ENCODE measurements around the gene KRTAP1-5. TPM values are rescaled to one million over a fixed set of nuclear protein-coding genes. Genes with fewer than 3 reads are reported as not detected.

Gene KRTAP1-5
- total RNA-seq, 2 donors from 2014 or later: not detected

GRCh38 chr17:41018541-41018940, 8.5 kb downstream of the KRTAP1-5 start:
- H3K36me3 Mint-ChIP-seq (ENCODE audit: low read depth): no peaks in the 10 kb centered on the region
- no peaks in the 10 kb centered on the region for H3K9me3 Mint-ChIP-seq
- DNase-seq: no peak
- Histone ChIP-seq H3K4me1 (ENCODE audit: control insufficient read depth, insufficient read depth, low read length) (no peaks in the 10 kb centered on the region), H3K36me3 (ENCODE audit: control insufficient read depth, insufficient read depth, low read length) (no peaks in the 10 kb centered on the region), H3K9me3 (ENCODE audit: control insufficient read depth, low read length) (no peaks in the 10 kb centered on the region), H3K27ac (ENCODE audit: low read depth, low read length) (no peak overlapping the region), H3K9ac (ENCODE audit: extremely low read depth, low read length, poor library complexity, severe bottlenecking) (no peak overlapping the region), H3K4me3 (ENCODE audit: low read length) (no peak overlapping the region), H3K27me3 (ENCODE audit: control insufficient read depth, insufficient read depth, low read length, poor library complexity, severe bottlenecking) (no peaks in the 10 kb centered on the region)
- no peak overlapping the region for H3K27ac Mint-ChIP-seq
- TF ChIP-seq, protein P1, sequence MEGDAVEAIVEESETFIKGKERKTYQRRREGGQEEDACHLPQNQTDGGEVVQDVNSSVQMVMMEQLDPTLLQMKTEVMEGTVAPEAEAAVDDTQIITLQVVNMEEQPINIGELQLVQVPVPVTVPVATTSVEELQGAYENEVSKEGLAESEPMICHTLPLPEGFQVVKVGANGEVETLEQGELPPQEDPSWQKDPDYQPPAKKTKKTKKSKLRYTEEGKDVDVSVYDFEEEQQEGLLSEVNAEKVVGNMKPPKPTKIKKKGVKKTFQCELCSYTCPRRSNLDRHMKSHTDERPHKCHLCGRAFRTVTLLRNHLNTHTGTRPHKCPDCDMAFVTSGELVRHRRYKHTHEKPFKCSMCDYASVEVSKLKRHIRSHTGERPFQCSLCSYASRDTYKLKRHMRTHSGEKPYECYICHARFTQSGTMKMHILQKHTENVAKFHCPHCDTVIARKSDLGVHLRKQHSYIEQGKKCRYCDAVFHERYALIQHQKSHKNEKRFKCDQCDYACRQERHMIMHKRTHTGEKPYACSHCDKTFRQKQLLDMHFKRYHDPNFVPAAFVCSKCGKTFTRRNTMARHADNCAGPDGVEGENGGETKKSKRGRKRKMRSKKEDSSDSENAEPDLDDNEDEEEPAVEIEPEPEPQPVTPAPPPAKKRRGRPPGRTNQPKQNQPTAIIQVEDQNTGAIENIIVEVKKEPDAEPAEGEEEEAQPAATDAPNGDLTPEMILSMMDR (conservative IDR thresholded peaks at IDR 0.05): no peak
- no peak overlapping the region for H3K4me3 Mint-ChIP-seq
- peaks cover 3% of the 10 kb centered on the region for H3K4me1 Mint-ChIP-seq
- WGBS, 2 experiments (ENCODE audit: insufficient coverage in 1 of 2, insufficient read length in 1 of 2): 85 to 100% methylated on average over 1 to 3 of the region's 3 CpGs
- H3K27me3 Mint-ChIP-seq (ENCODE audit: insufficient read depth): no peaks in the 10 kb centered on the region

- H3K27ac Mint-ChIP-seq: no peak overlapping the region
- Histone ChIP-seq H3K4me1 (ENCODE audit: control insufficient read depth, insufficient read depth, low read length) (no peaks in the 10 kb centered on the region), H3K9ac (ENCODE audit: extremely low read depth, low read length, poor library complexity, severe bottlenecking) (no peak overlapping the region), H3K27me3 (ENCODE audit: control insufficient read depth, insufficient read depth, low read length, poor library complexity, severe bottlenecking) (no peaks in the 10 kb centered on the region), H3K9me3 (ENCODE audit: control insufficient read depth, low read length) (no peaks in the 10 kb centered on the region), H3K27ac (ENCODE audit: low read depth, low read length) (no peak overlapping the region), H3K36me3 (ENCODE audit: control insufficient read depth, insufficient read depth, low read length) (no peaks in the 10 kb centered on the region), H3K4me3 (ENCODE audit: low read length) (no peak overlapping the region)
- H3K36me3 Mint-ChIP-seq (ENCODE audit: low read depth): no peaks in the 10 kb centered on the region
- H3K27me3 Mint-ChIP-seq (ENCODE audit: insufficient read depth): no peaks in the 10 kb centered on the region
- no peak overlapping the region for H3K4me3 Mint-ChIP-seq
- no peak for DNase-seq
- TF ChIP-seq, protein P1 (conservative IDR thresholded peaks at IDR 0.05): no peak
- peaks cover 8% of the 10 kb centered on the region for H3K4me1 Mint-ChIP-seq
- 90 to 95% methylated on average over 12 to 13 of the region's 13 CpGs for WGBS, 2 experiments (ENCODE audit: insufficient coverage in 1 of 2, insufficient read length in 1 of 2)
- H3K9me3 Mint-ChIP-seq: no peaks in the 10 kb centered on the region
Observed at GRCh38 chr17:41016578-41017215, 10.3 kb downstream of the KRTAP1-5 start.

GRCh38 chr17:41015454-41015853, 11.6 kb downstream of the KRTAP1-5 start:
- 82 to 87% methylated on average over 6 to 7 of the region's 7 CpGs for WGBS, 2 experiments (ENCODE audit: insufficient coverage in 1 of 2, insufficient read length in 1 of 2)
- no peaks in the 10 kb centered on the region for H3K9me3 Mint-ChIP-seq
- DNase-seq: no peak
- Histone ChIP-seq H3K4me3 (ENCODE audit: low read length) (no peak overlapping the region), H3K36me3 (ENCODE audit: control insufficient read depth, insufficient read depth, low read length) (no peaks in the 10 kb centered on the region), H3K27me3 (ENCODE audit: control insufficient read depth, insufficient read depth, low read length, poor library complexity, severe bottlenecking) (no peaks in the 10 kb centered on the region), H3K4me1 (ENCODE audit: control insufficient read depth, insufficient read depth, low read length) (no peaks in the 10 kb centered on the region), H3K9me3 (ENCODE audit: control insufficient read depth, low read length) (no peaks in the 10 kb centered on the region), H3K9ac (ENCODE audit: extremely low read depth, low read length, poor library complexity, severe bottlenecking) (no peak overlapping the region), H3K27ac (ENCODE audit: low read depth, low read length) (no peak overlapping the region)
- H3K4me1 Mint-ChIP-seq: peaks cover 8% of the 10 kb centered on the region
- no peaks in the 10 kb centered on the region for H3K27me3 Mint-ChIP-seq (ENCODE audit: insufficient read depth)
- H3K4me3 Mint-ChIP-seq: no peak overlapping the region
- H3K36me3 Mint-ChIP-seq (ENCODE audit: low read depth): no peaks in the 10 kb centered on the region
- TF ChIP-seq, protein P1 (conservative IDR thresholded peaks at IDR 0.05): no peak
- no peak overlapping the region for H3K27ac Mint-ChIP-seq

Data from endodermal cell (in vitro differentiated cells).